OCI-LY1 (cell line): ENCODE data around the gene UTS2B.

Experiments
- H2AFZ ChIP-seq: fragments of 200-600 bp; sonication (generic), shearing (Covaris generic); 2 replicates; pipeline ENCODE4 v1.6.0; 2014; ENCODE audit warnings: antibody characterized with exemption, mild to moderate bottlenecking, low read length
- H3F3A ChIP-seq: fragments of 200-600 bp; sonication (generic), shearing (Covaris generic); 2 replicates; pipeline ENCODE4 v1.6.0; 2014; ENCODE audit warnings: mild to moderate bottlenecking, antibody characterized with exemption, low read length, moderate library complexity; ENCODE audit not compliant: insufficient read depth
- H3K27ac ChIP-seq: fragments of 200-600 bp; sonication (generic); 2 replicates; pipeline ENCODE4 v1.5.1; 2014; ENCODE audit warnings: low read length, mixed run types, mild to moderate bottlenecking, low read depth; ENCODE audit not compliant: poor library complexity, severe bottlenecking
- H3K27me3 ChIP-seq: fragments of 200-600 bp; sonication (generic); 2 replicates; pipeline ENCODE4 v1.6.0; 2014; ENCODE audit warnings: antibody characterized with exemption, mild to moderate bottlenecking, low read length, moderate library complexity; ENCODE audit not compliant: insufficient read depth
- H3K36me3 ChIP-seq: fragments of 200-600 bp; sonication (generic); 2 replicates; pipeline ENCODE4 v1.6.1; 2014; ENCODE audit warnings: mild to moderate bottlenecking, antibody characterized with exemption, low read length, moderate library complexity, mixed read lengths; ENCODE audit not compliant: insufficient read depth
- H3K4me1 ChIP-seq: fragments of 200-600 bp; sonication (generic); 2 replicates; pipeline ENCODE4 v1.5.1; 2014; ENCODE audit warnings: mild to moderate bottlenecking, low read length, moderate library complexity; ENCODE audit not compliant: insufficient read depth, severe bottlenecking
- H3K4me2 ChIP-seq: fragments of 200-600 bp; sonication (generic), shearing (Covaris generic); 2 replicates; pipeline ENCODE4 v1.6.1; 2014; ENCODE audit warnings: low read length
- H3K4me3 ChIP-seq: fragments of 200-600 bp; sonication (generic); 2 replicates; pipeline ENCODE4 v1.5.1; 2014; ENCODE audit warnings: low read length, low read depth, mild to moderate bottlenecking, mixed read lengths; ENCODE audit not compliant: poor library complexity, severe bottlenecking
- H3K79me2 ChIP-seq: fragments of 200-600 bp; shearing (Covaris generic); 2 replicates; pipeline ENCODE4 v1.6.1; 2016; ENCODE audit warnings: mixed run types, low read length, mixed read lengths; ENCODE audit not compliant: insufficient read depth
- H3K9ac ChIP-seq: fragments of 200-600 bp; sonication (generic), shearing (Covaris generic); 2 replicates; pipeline ENCODE4 v1.6.1; 2014; ENCODE audit warnings: mild to moderate bottlenecking, low read length, mixed read lengths
- H3K9me2 ChIP-seq: fragments of 200-600 bp; sonication (generic), shearing (Covaris generic); 2 replicates; pipeline ENCODE4 v1.6.1; 2014; ENCODE audit warnings: low read depth, mild to moderate bottlenecking, low read length, mixed read lengths
- H3K9me3 ChIP-seq: fragments of 200-600 bp; shearing (Covaris generic); 2 replicates; pipeline ENCODE4 v1.6.1; 2014; ENCODE audit warnings: low read length, mixed read lengths
- H4K20me1 ChIP-seq: fragments of 200-600 bp; sonication (generic), shearing (Covaris generic); 2 replicates; pipeline ENCODE4 v1.6.0; 2016; ENCODE audit warnings: mild to moderate bottlenecking, low read length; ENCODE audit not compliant: insufficient read depth
- CTCF ChIP-seq: fragments of 200-600 bp; sonication (generic), shearing (Covaris generic); IDR thresholded peaks from 2 replicates; pipeline ENCODE4 v1.5.1; 2017; ENCODE audit warnings: mild to moderate bottlenecking, antibody characterized with exemption, low read length, moderate library complexity, mixed read lengths
- EZH2 ChIP-seq: fragments of 200-600 bp; sonication (generic), shearing (Covaris generic); IDR thresholded peaks from 2 replicates; pipeline ENCODE4 v1.8.0; 2017; ENCODE audit warnings: borderline replicate concordance, mixed run types, mild to moderate bottlenecking, antibody characterized with exemption, low read length, moderate library complexity, mixed read lengths

UTS2B gene

GRCh38 chr3:191306428-191306827, 23.9 kb downstream of the UTS2B start:
- TF ChIP-seq EZH2 (no peak), CTCF (no peak)
- no peaks in the 10 kb centered on the region for H3K4me1 ChIP-seq
- no peaks in the 10 kb centered on the region for H3K9me3 ChIP-seq
- no peaks in the 10 kb centered on the region for H4K20me1 ChIP-seq
- no peak overlapping the region for H3K4me2 ChIP-seq
- H2AFZ ChIP-seq = no peak overlapping the region
- no peak overlapping the region for H3K27ac ChIP-seq
- H3K9ac ChIP-seq = no peak overlapping the region
- H3K36me3 ChIP-seq = no peaks in the 10 kb centered on the region
- H3F3A ChIP-seq = no peaks in the 10 kb centered on the region
- H3K9me2 ChIP-seq = no peaks in the 10 kb centered on the region
- H3K79me2 ChIP-seq = no peaks in the 10 kb centered on the region
- H3K4me3 ChIP-seq = no peak overlapping the region
- H3K27me3 ChIP-seq = no peaks in the 10 kb centered on the region

GRCh38 chr3:191303596-191303995, 26.7 kb downstream of the UTS2B start:
- H3K79me2 ChIP-seq = no peaks in the 10 kb centered on the region
- H3K4me2 ChIP-seq = no peak overlapping the region
- no peaks in the 10 kb centered on the region for H3K9me2 ChIP-seq
- H3F3A ChIP-seq = no peaks in the 10 kb centered on the region
- no peaks in the 10 kb centered on the region for H3K27me3 ChIP-seq
- no peak overlapping the region for H3K27ac ChIP-seq
- no peak overlapping the region for H2AFZ ChIP-seq
- peaks cover 10% of the 10 kb centered on the region for H3K4me1 ChIP-seq
- no peaks in the 10 kb centered on the region for H4K20me1 ChIP-seq
- no peak overlapping the region for H3K4me3 ChIP-seq
- H3K9me3 ChIP-seq = no peaks in the 10 kb centered on the region
- no peaks in the 10 kb centered on the region for H3K36me3 ChIP-seq
- H3K9ac ChIP-seq = no peak overlapping the region
- TF ChIP-seq CTCF (no peak), EZH2 (no peak)

GRCh38 chr3:191302451-191302850, 27.9 kb downstream of the UTS2B start:
- no peak overlapping the region for H3K4me2 ChIP-seq
- peaks cover 10% of the 10 kb centered on the region for H3K4me1 ChIP-seq
- no peaks in the 10 kb centered on the region for H3K27me3 ChIP-seq

More at GRCh38 chr3:191302451-191302850, 27.9 kb downstream of the UTS2B start:
- no peaks in the 10 kb centered on the region for H3K36me3 ChIP-seq
- H3K27ac ChIP-seq = no peak overlapping the region
- no peak overlapping the region for H3K4me3 ChIP-seq
- H3K79me2 ChIP-seq = no peaks in the 10 kb centered on the region
- H3K9me2 ChIP-seq = no peaks in the 10 kb centered on the region
- no peak for TF ChIP-seq CTCF
- TF ChIP-seq EZH2 = no peak
- H2AFZ ChIP-seq = no peak overlapping the region
- H3K9me3 ChIP-seq = no peaks in the 10 kb centered on the region
- no peak overlapping the region for H3K9ac ChIP-seq
- no peaks in the 10 kb centered on the region for H3F3A ChIP-seq
- H4K20me1 ChIP-seq = no peaks in the 10 kb centered on the region
